ENCODE results near the gene TSPAN15. TPM values are rescaled to one million over a fixed set of nuclear protein-coding genes. Genes with fewer than 3 reads are reported as not detected.

The TSPAN15 gene
- total RNA-seq, 6 experiments from 2014 or later, result 2.3 to 8.3 (median 3.3) TPM

GRCh38 chr10:69489506-69490090 is 38.3 kb downstream of the TSPAN15 start:
- peak in 1 of 3 donors; percentile 6 for DNase-seq
- H3K4me3 ChIP-seq, result no peak overlapping the region
- H3K36me3 ChIP-seq, result no peaks in the 10 kb centered on the region
- TF ChIP-seq CTCF (IDR thresholded peaks at IDR 0.05), result no peak
- TF ChIP-seq POLR2A (IDR thresholded peaks at IDR 0.05), result no peak
- 86% methylated on average over 3 of the region's 9 CpGs for WGBS (ENCODE audit: insufficient coverage, low coverage, low lambda C conversion rate, missing lambda C conversion rate)
- ATAC-seq, result peak in 1 of 4 donors; percentile 14
- no peaks in the 10 kb centered on the region for H3K27me3 ChIP-seq
- H3K4me1 ChIP-seq, result no peaks in the 10 kb centered on the region
- no peaks in the 10 kb centered on the region for H3K9me3 ChIP-seq
- H3K27ac ChIP-seq, result no peak overlapping the region
- intact Hi-C loops (cut with DNase I), result no loop called here

GRCh38 chr10:69490876-69491275 is 39.6 kb downstream of the TSPAN15 start:
- intact Hi-C loops (cut with DNase I), result no loop called here
- Histone ChIP-seq H3K27ac (no peak overlapping the region), H3K4me1 (no peaks in the 10 kb centered on the region), H3K27me3 (no peaks in the 10 kb centered on the region), H3K4me3 (no peak overlapping the region), H3K9me3 (no peaks in the 10 kb centered on the region), H3K36me3 (no peaks in the 10 kb centered on the region)
- WGBS (ENCODE audit: insufficient coverage, low coverage, low lambda C conversion rate, missing lambda C conversion rate), result 77% methylated on average over 5 of the region's 10 CpGs
- no peak for TF ChIP-seq POLR2A (IDR thresholded peaks at IDR 0.05)
- TF ChIP-seq CTCF (IDR thresholded peaks at IDR 0.05), result no peak
- no peak for ATAC-seq
- DNase-seq, result no peak

- no peak for DNase-seq
- Histone ChIP-seq H3K36me3 (no peaks in the 10 kb centered on the region), H3K4me3 (no peak overlapping the region), H3K27me3 (no peaks in the 10 kb centered on the region), H3K27ac (no peak overlapping the region), H3K4me1 (no peaks in the 10 kb centered on the region), H3K9me3 (no peaks in the 10 kb centered on the region)
- peak in 1 of 4 donors; percentile 32 for ATAC-seq
- WGBS (ENCODE audit: insufficient coverage, low coverage, low lambda C conversion rate, missing lambda C conversion rate), result 60% methylated on average over 3 of the region's 4 CpGs
- TF ChIP-seq POLR2A (IDR thresholded peaks at IDR 0.05), result no peak
- no peak for TF ChIP-seq CTCF (IDR thresholded peaks at IDR 0.05)
- intact Hi-C loops (cut with DNase I), result no loop called here
Measured at GRCh38 chr10:69491611-69492010, 40.3 kb downstream of the TSPAN15 start.

- 70% methylated on average over 7 of the region's 13 CpGs for WGBS (ENCODE audit: insufficient coverage, low coverage, low lambda C conversion rate, missing lambda C conversion rate)
- H3K9me3 ChIP-seq, result no peaks in the 10 kb centered on the region
- H3K27ac ChIP-seq, result no peak overlapping the region
- H3K4me1 ChIP-seq, result no peaks in the 10 kb centered on the region
- TF ChIP-seq POLR2A (IDR thresholded peaks at IDR 0.05) (no peak), CTCF (IDR thresholded peaks at IDR 0.05) (no peak)
- DNase-seq (peak in 1 of 3 donors; percentile 5), ATAC-seq (no peak)
- no peak overlapping the region for H3K4me3 ChIP-seq
- no peaks in the 10 kb centered on the region for H3K27me3 ChIP-seq
- H3K36me3 ChIP-seq, result no peaks in the 10 kb centered on the region
- intact Hi-C loops (cut with DNase I), result no loop called here
Measured at GRCh38 chr10:69492091-69492745, 41.0 kb downstream of the TSPAN15 start.

Data from right lobe of liver (tissue), 6 donors.